Neural crest cell (in vitro differentiated cells): ENCODE measurements around the gene IGF2R. TPM values are rescaled to one million over a fixed set of nuclear protein-coding genes. Genes with fewer than 3 reads are reported as not detected.

Source experiments
- DNase-seq: peaks from one replicate; pipeline ENCODE4 v3.0.0; 2021; ENCODE audit warnings: low read depth, mixed read lengths, low spot score
- H3K27ac Mint-ChIP-seq: one replicate; pipeline ENCODE4 v1.8.0; 2021; ENCODE audit warnings: mild to moderate bottlenecking, mixed read lengths; ENCODE audit not compliant: unreplicated experiment
- H3K27me3 Mint-ChIP-seq: 2 replicates; pipeline ENCODE4 v1.8.0; 2021; ENCODE audit warnings: low read depth, mild to moderate bottlenecking, mixed read lengths
- H3K36me3 Mint-ChIP-seq: 2 replicates; pipeline ENCODE4 v1.8.0; 2021; ENCODE audit warnings: low read depth, mild to moderate bottlenecking, mixed read lengths
- H3K4me1 Mint-ChIP-seq: 2 replicates; pipeline ENCODE4 v1.8.0; 2021; ENCODE audit warnings: mixed read lengths
- H3K4me3 Mint-ChIP-seq: one replicate; pipeline ENCODE4 v1.8.0; 2021; ENCODE audit warnings: mild to moderate bottlenecking, mixed read lengths
- H3K9me3 Mint-ChIP-seq: 2 replicates; pipeline ENCODE4 v1.8.0; 2021; ENCODE audit warnings: mixed read lengths
- CTCF ChIP-seq: fragments of 200-600 bp; sonication (generic); conservative IDR thresholded peaks from 2 replicates; pipeline ENCODE4 v1.5.0; 2021; ENCODE audit warnings: antibody characterized with exemption, mild to moderate bottlenecking
- total RNA-seq: library from RNA; stranded (reverse); gene quantifications from 2 replicates; pipeline ENCODE4 v1.2.1, GENCODE V29; 2021

Gene IGF2R
- total RNA-seq, 1 donor from 2014 or later, result 97.3 TPM

GRCh38 chr6:159931112-159931511 lies 37.8 kb upstream of the IGF2R start:
- Mint-ChIP-seq H3K27me3 (peaks cover 33% of the 10 kb centered on the region), H3K9me3 (no peaks in the 10 kb centered on the region), H3K4me1 (no peaks in the 10 kb centered on the region), H3K27ac (no peak overlapping the region), H3K36me3 (no peaks in the 10 kb centered on the region), H3K4me3 (no peak overlapping the region)
- TF ChIP-seq CTCF, result no peak
- no peak for DNase-seq

GRCh38 chr6:159931846-159932245 lies 37.0 kb upstream of the IGF2R start:
- no peaks in the 10 kb centered on the region for H3K9me3 Mint-ChIP-seq
- no peaks in the 10 kb centered on the region for H3K4me1 Mint-ChIP-seq
- H3K27me3 Mint-ChIP-seq, result peaks cover 33% of the 10 kb centered on the region
- H3K4me3 Mint-ChIP-seq, result no peak overlapping the region
- no peaks in the 10 kb centered on the region for H3K36me3 Mint-ChIP-seq
- DNase-seq, result no peak
- H3K27ac Mint-ChIP-seq, result no peak overlapping the region
- no peak for TF ChIP-seq CTCF

GRCh38 chr6:159933077-159933476 lies 35.8 kb upstream of the IGF2R start:
- Mint-ChIP-seq H3K4me3 (no peak overlapping the region), H3K27ac (no peak overlapping the region), H3K9me3 (no peaks in the 10 kb centered on the region), H3K4me1 (no peaks in the 10 kb centered on the region), H3K27me3 (peaks cover 33% of the 10 kb centered on the region), H3K36me3 (no peaks in the 10 kb centered on the region)
- no peak for TF ChIP-seq CTCF
- DNase-seq, result no peak

GRCh38 chr6:159934181-159934580 lies 34.7 kb upstream of the IGF2R start:
- TF ChIP-seq CTCF, result no peak
- Mint-ChIP-seq H3K36me3 (no peaks in the 10 kb centered on the region), H3K4me1 (no peaks in the 10 kb centered on the region), H3K4me3 (no peak overlapping the region), H3K9me3 (no peaks in the 10 kb centered on the region), H3K27me3 (peaks cover 33% of the 10 kb centered on the region), H3K27ac (no peak overlapping the region)
- DNase-seq, result no peak

- Mint-ChIP-seq H3K9me3 (no peaks in the 10 kb centered on the region), H3K36me3 (no peaks in the 10 kb centered on the region), H3K4me3 (peak overlapping the region; percentile 25), H3K27ac (no peak overlapping the region), H3K27me3 (peaks cover 31% of the 10 kb centered on the region), H3K4me1 (no peaks in the 10 kb centered on the region)
- no peak for DNase-seq
- no peak for TF ChIP-seq CTCF
These were observed 33.8 kb upstream of the IGF2R start for GRCh38 chr6:159935065-159935464.

- H3K4me3 Mint-ChIP-seq, result no peak overlapping the region
- DNase-seq, result no peak
- H3K9me3 Mint-ChIP-seq, result no peaks in the 10 kb centered on the region
- H3K4me1 Mint-ChIP-seq, result no peaks in the 10 kb centered on the region
- no peaks in the 10 kb centered on the region for H3K36me3 Mint-ChIP-seq
- peaks cover 31% of the 10 kb centered on the region for H3K27me3 Mint-ChIP-seq
- H3K27ac Mint-ChIP-seq, result no peak overlapping the region
- no peak for TF ChIP-seq CTCF
These were observed 33.2 kb upstream of the IGF2R start for GRCh38 chr6:159935633-159936032.
